Measurements from ENCODE around the gene SLC25A48.

- TF ChIP-seq, protein P1, sequence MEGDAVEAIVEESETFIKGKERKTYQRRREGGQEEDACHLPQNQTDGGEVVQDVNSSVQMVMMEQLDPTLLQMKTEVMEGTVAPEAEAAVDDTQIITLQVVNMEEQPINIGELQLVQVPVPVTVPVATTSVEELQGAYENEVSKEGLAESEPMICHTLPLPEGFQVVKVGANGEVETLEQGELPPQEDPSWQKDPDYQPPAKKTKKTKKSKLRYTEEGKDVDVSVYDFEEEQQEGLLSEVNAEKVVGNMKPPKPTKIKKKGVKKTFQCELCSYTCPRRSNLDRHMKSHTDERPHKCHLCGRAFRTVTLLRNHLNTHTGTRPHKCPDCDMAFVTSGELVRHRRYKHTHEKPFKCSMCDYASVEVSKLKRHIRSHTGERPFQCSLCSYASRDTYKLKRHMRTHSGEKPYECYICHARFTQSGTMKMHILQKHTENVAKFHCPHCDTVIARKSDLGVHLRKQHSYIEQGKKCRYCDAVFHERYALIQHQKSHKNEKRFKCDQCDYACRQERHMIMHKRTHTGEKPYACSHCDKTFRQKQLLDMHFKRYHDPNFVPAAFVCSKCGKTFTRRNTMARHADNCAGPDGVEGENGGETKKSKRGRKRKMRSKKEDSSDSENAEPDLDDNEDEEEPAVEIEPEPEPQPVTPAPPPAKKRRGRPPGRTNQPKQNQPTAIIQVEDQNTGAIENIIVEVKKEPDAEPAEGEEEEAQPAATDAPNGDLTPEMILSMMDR (IDR thresholded peaks at IDR 0.05): no peak
- no peak for TF ChIP-seq ZFX (IDR thresholded peaks at IDR 0.05; ENCODE audit: borderline replicate concordance)
These were observed 60.3 kb downstream of the SLC25A48 start for GRCh38 chr5:135894789-135895188.

All from 22Rv1 (cell line).